Panc1 (cell line): ENCODE results near the gene MYBPH.

Source experiments
- CTCF ChIP-seq: fragments of 450-650 bp; IDR thresholded peaks from 2 replicates; pipeline ENCODE4 v1.5.1; 2017; ENCODE audit warnings: mild to moderate bottlenecking
- POLR2AphosphoS5 ChIP-seq: IDR thresholded peaks from 2 replicates; pipeline ENCODE4 v1.6.1; 2012; ENCODE audit warnings: mild to moderate bottlenecking, low read depth, low read length, moderate library complexity

- TF ChIP-seq CTCF (no peak), POLR2AphosphoS5 (no peak)
Measured at GRCh38 chr1:203217668-203218067, 42.0 kb upstream of the MYBPH start.
